Daoy (cell line): ENCODE results near the gene RPL5. TPM values are rescaled to one million over a fixed set of nuclear protein-coding genes. Genes with fewer than 3 reads are reported as not detected.
A peak's percentile ranks its signal among the peaks of the same experiment; 100 is the strongest.

Experiments
- DNase-seq: peaks from one replicate; pipeline ENCODE4 v3.0.0-alpha.2; 2015; ENCODE audit warnings: low read depth
- total RNA-seq: library from RNA; depleted of rRNA; stranded (reverse); fragments of >200 nt; shearing (Covaris generic); gene quantifications from 2 replicates; pipeline ENCODE4 v1.2.3, GENCODE V29; 2014

Gene RPL5
- total RNA-seq, 1 experiment from 2014 or later, result 2,594 TPM

- no peak for DNase-seq
These were observed 23.4 kb downstream of the RPL5 start for GRCh38 chr1:92855236-92855635.

- DNase-seq, result no peak
These were observed 26.0 kb downstream of the RPL5 start for GRCh38 chr1:92857817-92858216.

- peak; percentile 75 for DNase-seq
These were observed 26.9 kb downstream of the RPL5 start for GRCh38 chr1:92858564-92859399.

- DNase-seq, result no peak
These were observed 27.7 kb downstream of the RPL5 start for GRCh38 chr1:92859400-92860039.

- no peak for DNase-seq
These were observed 30.8 kb downstream of the RPL5 start for GRCh38 chr1:92862605-92863004.

- no peak for DNase-seq
These were observed 32.3 kb downstream of the RPL5 start for GRCh38 chr1:92864131-92864530.

DNA sequence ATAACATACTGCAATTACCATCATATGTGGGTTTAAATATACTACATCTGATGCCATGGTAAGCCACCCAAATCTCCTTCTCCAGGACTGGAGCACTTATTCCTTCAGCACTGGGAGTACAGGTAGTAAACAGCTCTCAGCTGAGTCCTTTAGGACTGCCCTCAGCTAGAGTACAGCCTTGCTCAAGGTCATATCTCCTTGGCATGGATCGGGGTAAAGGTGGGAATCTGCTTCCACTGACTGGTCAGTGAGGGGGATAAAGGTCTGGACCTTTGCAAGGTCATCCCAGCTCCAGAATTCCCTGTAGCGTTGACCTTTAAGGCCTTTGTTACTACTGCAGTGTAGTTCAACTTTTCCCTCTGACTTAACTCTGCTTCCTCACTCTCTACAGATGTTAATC, 38.8 kb downstream of the RPL5 start:
- no peak for DNase-seq

- no peak for DNase-seq
These were observed 40.9 kb downstream of the RPL5 start for GRCh38 chr1:92872719-92873118.

DNA sequence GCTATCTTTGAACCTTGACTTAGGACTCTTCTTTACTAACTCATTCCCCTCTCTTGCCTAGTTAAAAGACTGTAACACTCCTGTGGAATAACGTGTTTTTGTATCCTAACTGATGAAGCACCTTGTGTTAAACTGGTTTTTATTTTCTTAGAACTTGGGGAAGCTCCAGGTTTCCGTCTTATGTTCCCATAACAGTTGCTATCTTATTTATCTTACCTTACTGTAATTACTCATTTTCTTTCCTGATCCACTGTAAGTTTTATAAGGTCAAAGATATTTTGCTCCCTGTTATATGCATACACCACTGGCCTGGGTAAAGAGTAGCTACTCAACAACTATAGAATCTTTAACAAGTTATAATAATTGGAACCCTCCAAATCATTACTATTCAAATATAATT, 43.1 kb downstream of the RPL5 start:
- DNase-seq, result no peak

GRCh38 chr1:92876351-92876750, 44.5 kb downstream of the RPL5 start:
- DNase-seq, result no peak

DNA sequence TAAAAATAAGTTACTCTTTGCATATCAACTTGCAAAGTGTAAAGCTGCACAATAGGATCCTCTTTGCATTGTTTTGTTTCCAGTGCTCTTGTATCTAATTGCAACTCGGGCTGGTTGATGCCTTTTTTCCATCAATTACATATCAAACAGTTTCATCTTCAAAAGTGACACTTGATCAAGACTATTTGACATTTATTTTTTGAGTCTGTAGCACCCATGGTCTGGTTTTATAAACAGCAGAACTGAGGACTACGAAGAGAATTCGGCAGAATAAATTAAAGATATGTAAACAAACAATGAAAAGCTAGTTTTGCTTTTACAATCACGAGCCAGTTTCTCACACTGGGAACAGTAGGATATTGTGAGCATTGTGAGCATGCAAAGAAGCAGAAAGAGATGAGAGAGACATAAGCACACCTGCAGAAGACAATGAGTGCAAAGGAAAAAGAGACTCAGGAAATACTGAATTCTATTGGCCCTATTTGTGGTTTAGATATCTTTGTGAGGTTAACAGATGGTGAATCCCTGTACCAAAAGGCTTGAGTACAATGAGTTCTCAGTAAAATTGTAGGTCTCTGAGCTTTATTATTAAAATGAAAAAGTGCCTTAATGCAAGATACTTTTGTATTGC, 45.4 kb downstream of the RPL5 start:
- no peak for DNase-seq

DNA sequence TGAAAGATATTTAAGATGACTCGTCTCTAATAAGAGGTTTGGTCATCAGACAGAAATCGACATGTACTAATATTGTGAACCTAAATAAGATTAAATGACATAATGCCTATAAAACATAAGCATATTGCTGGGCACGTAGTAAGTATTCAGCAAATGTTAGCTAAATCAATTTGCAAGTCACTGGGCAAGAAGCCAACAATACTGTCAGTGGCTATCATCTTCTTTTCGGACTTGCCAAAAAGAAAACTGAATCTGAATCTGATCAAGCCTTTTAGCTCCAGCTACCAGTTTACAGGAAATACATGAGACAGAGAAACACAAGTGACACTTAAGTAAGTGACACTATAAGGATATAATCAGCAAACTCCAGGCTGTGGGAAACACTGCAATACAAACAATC, 46.0 kb downstream of the RPL5 start:
- no peak for DNase-seq

- no peak for DNase-seq
These were observed 47.6 kb downstream of the RPL5 start for GRCh38 chr1:92879316-92879968.

- no peak for DNase-seq
These were observed 49.6 kb downstream of the RPL5 start for GRCh38 chr1:92881391-92881790.

DNA sequence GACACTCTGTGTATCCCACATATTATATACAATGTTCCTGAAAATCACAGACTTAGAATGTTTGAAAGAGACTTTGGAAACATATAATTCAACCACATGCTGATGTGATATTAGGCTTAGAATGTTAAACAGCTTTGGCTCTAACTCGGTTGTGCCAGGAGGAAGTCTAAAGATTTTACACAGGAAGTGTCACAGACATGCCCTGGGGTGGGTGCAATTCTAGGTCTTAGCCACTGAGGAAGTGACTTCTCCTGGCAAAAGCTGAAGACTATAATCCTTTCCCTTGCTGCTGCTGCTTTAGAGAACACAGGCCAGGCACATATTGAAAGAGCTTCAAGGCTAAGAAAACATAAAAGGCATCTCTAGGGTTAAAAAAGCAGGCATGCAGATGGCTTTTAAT, 51.0 kb downstream of the RPL5 start:
- DNase-seq, result peak; percentile 38

DNA sequence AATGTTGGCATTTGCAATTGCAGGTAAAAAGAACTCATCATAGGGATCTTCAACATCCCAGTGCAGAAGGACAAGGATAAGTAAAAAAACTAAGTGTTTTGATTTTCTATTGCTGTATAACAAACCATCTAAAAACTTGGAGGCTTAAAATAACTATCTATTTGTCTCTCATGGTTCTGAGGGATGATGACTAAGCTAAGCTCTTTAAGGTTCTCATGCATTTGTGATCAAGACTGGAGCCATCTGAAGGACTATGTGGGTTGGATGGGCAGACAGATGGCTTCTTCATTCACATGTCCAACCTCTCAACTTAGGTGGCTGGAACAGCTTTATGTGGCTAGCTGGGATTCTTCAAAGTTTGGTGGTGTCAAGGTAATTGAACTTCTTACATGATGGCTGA, 51.5 kb downstream of the RPL5 start:
- DNase-seq, result no peak

DNA sequence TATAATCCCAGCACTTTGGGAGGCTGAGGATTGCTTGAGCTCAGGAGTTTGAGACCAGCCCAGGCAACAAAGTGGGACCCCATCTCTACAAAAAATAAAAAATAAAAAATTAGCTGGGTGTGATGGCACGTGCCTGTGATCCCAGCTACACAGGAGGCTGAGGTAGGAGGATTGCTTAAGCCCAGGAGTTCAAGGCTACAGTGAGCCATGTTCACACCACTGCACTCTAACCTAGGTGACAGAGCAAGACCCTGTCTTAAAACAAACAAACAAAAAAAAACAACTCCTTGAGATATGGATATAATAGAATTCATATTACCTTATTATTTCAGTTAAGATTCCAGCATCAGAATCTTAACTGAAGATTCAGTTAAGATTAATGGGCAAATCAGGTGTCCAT, 52.4 kb downstream of the RPL5 start:
- DNase-seq, result no peak

DNA sequence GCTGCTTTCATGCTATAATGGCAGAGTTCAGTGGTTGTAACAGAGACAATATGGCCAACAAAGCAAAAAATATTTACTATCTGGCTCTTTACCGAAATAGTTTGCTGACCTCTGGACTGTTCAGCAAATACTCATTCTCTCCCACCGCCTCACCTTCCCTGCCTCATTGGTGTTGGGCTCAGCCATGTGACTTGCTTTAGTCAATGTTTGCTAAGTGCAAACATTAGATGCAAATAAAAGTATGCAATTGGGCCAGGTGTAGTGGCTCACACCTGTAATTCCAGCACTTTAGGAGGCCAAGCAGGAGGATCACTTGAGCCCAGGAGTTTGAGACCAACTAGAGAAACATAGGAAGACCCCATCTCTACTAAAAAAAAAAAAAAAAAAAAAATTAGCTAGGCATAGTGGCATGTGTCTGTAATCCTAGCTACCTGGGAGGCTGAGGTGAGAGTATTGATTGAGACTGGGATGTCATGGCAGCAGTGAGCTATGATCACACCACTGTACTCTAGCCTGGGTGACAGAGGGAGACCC, 55.1 kb downstream of the RPL5 start:
- no peak for DNase-seq

DNA sequence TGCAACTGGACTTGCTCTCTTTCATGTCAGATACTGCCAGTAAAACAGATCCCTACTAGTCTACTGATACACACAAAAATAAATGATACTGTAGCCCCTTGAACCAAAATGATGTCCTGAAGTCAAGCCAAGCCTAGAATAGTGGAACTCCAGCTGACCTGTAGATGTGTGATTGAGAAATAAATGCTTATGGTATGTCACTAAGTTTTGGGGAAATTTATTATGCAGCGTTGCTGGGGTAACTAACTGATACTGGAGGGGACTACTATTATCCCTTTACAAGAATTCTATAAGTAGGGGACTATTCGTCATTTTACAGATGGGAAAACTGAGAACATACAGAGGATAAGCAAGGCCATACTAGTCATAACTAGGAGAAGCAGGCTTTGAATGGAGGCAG, 55.6 kb downstream of the RPL5 start:
- no peak for DNase-seq
